B cell (primary cell): ENCODE measurements around the gene C2orf74. TPM values are rescaled to one million over a fixed set of nuclear protein-coding genes. Genes with fewer than 3 reads are reported as not detected.
"Not testable (repeated sequence)": the region's sequence is repeated elsewhere in the genome, so short reads cannot be mapped to it uniquely, and the experiment has no call there.

Source experiments
- ATAC-seq: fragments of 200-7000 bp; cut with Tn5 transposase; one replicate; pipeline ENCODE4 v1.10.0; 2021; ENCODE audit warnings: low read depth, mild to moderate bottlenecking, moderate number of reproducible peaks, moderate library complexity
- CTCF ChIA-PET: fragments of 350-600 bp; sonication (Branson Sonifier 250); formaldehyde crosslinking; loops from one replicate; lab custom pipeline; 2021; ENCODE audit warnings: antibody characterized with exemption, inconsistent platforms; lab: Charles Lee
- POLR2A ChIA-PET: fragments of 350-600 bp; sonication (Branson Sonifier 250); formaldehyde crosslinking; loops from one replicate; lab custom pipeline; 2021; ENCODE audit warnings: antibody characterized with exemption; lab: Charles Lee
- DNase-seq: peaks from one replicate; pipeline ENCODE4 v3.0.0; 2013
- H2AFZ ChIP-seq: 2 replicates; pipeline ENCODE4 v1.6.1; 2012; ENCODE audit warnings: mild to moderate bottlenecking, low read depth, low read length; ENCODE audit not compliant: insufficient read depth, poor library complexity, severe bottlenecking
- H3K27ac ChIP-seq, 2 donors: 1 replicate in 1 of 2; 2 replicates in 1 of 2; pipeline ENCODE4 v1.5.1; 2012 to 2013; ENCODE audit warnings: low read length in 2 of 2, mild to moderate bottlenecking in 2 of 2, moderate library complexity in 1 of 2
- H3K27me3 ChIP-seq, 4 experiments: fragments of 200-600 bp in 1 of 4; sonication (generic) in 1 of 4; replicated peaks in 1 of 4; 1 replicate in 2 of 4; 2 replicates in 2 of 4; pipeline versions ENCODE4 v1.6.1 to v1.7.0; 2013 to 2016; ENCODE audit warnings: low read length in 3 of 4, mild to moderate bottlenecking in 2 of 4, mixed read lengths in 1 of 4, moderate library complexity in 1 of 4; ENCODE audit not compliant: insufficient read depth in 4 of 4, control insufficient read depth in 3 of 4; ENCODE audit errors: control extremely low read depth in 1 of 4
- H3K36me3 ChIP-seq, 2 experiments: replicated peaks in 1 of 2; 1 replicate in 1 of 2; 2 replicates in 1 of 2; pipeline versions ENCODE4 v1.6.1 to v1.7.1; 2013; ENCODE audit warnings: low read length in 1 of 2; ENCODE audit not compliant: insufficient read depth in 2 of 2, control insufficient read depth in 1 of 2; ENCODE audit errors: control extremely low read depth in 1 of 2, extremely low read depth in 1 of 2
- H3K4me1 ChIP-seq, 2 donors: fragments of 200-600 bp in 1 of 2; sonication (generic) in 1 of 2; 1 replicate in 1 of 2; 2 replicates in 1 of 2; pipeline versions ENCODE4 v1.5.1 to v1.6.1; 2013 to 2017; ENCODE audit warnings: low read length in 2 of 2; ENCODE audit not compliant: control insufficient read depth in 2 of 2, insufficient read depth in 2 of 2
- H3K4me2 ChIP-seq: replicated peaks from 2 replicates; pipeline ENCODE3; 2012; ENCODE audit warnings: mild to moderate bottlenecking, low read depth, low read length; ENCODE audit not compliant: poor library complexity, severe bottlenecking
- H3K4me3 ChIP-seq, 5 experiments: fragments of 200-600 bp in 1 of 5; sonication (generic) in 1 of 5; 1 replicate in 3 of 5; 2 replicates in 2 of 5; pipeline versions ENCODE4 v1.5.1 to v1.7.0; 2011 to 2016; ENCODE audit warnings: low read length in 4 of 5, mild to moderate bottlenecking in 4 of 5, low read depth in 2 of 5, control low read depth in 1 of 5, moderate library complexity in 1 of 5; ENCODE audit not compliant: insufficient read depth in 1 of 5; ENCODE audit errors: control extremely low read depth in 1 of 5, extremely low read depth in 1 of 5
- H3K79me2 ChIP-seq: fragments of 200-600 bp; sonication (generic); one replicate; pipeline ENCODE4 v1.6.0; 2016; ENCODE audit warnings: low read length; ENCODE audit not compliant: control insufficient read depth, insufficient read depth
- H3K9ac ChIP-seq: fragments of 200-600 bp; sonication (generic); 2 replicates; pipeline ENCODE4 v1.6.1; 2017; ENCODE audit warnings: mild to moderate bottlenecking, low read length, moderate library complexity
- H3K9me3 ChIP-seq, 3 donors: one replicate each; pipeline versions ENCODE4 v1.6.1 to v1.7.1; 2013; ENCODE audit warnings: low read length in 2 of 3; ENCODE audit not compliant: control insufficient read depth in 2 of 3, insufficient read depth in 1 of 3; ENCODE audit errors: control extremely low read depth in 1 of 3
- H4K20me1 ChIP-seq: 2 replicates; pipeline ENCODE4 v1.6.0; 2012; ENCODE audit warnings: mild to moderate bottlenecking, low read length; ENCODE audit not compliant: insufficient read depth, control insufficient read depth, poor library complexity, severe bottlenecking
- H3K27ac Mint-ChIP-seq: one replicate; pipeline ENCODE4 v1.8.0; 2021; ENCODE audit warnings: mixed read lengths
- H3K27me3 Mint-ChIP-seq: one replicate; pipeline ENCODE4 v1.8.0; 2021; ENCODE audit warnings: mixed read lengths
- H3K4me1 Mint-ChIP-seq: one replicate; pipeline ENCODE4 v1.8.0; 2021; ENCODE audit warnings: mixed read lengths
- H3K4me3 Mint-ChIP-seq: one replicate; pipeline ENCODE4 v1.8.0; 2021; ENCODE audit warnings: mixed read lengths
- H3K9me3 Mint-ChIP-seq: one replicate; pipeline ENCODE4 v1.8.0; 2022; ENCODE audit warnings: mixed read lengths; ENCODE audit not compliant: insufficient read depth
- EZH2 ChIP-seq: IDR thresholded peaks from 2 replicates; pipeline ENCODE4 v1.6.1; 2012; ENCODE audit warnings: borderline replicate concordance, low read depth, mild to moderate bottlenecking, moderate library complexity, low read length; ENCODE audit not compliant: insufficient read depth, poor library complexity, severe bottlenecking
- WGBS: methylation state at CpG from one replicate; pipeline ENCODE4 v1.1.5; 2013; ENCODE audit warnings: missing lambda C conversion rate; ENCODE audit not compliant: insufficient coverage; 5-methylcytosine and 5-hydroxymethylcytosine counted together
- intact Hi-C: fragments of 100-400 bp; cut with micrococcal nuclease; formaldehyde crosslinking; loops from one replicate; pipeline ENCODE4 v1.10.0; 2022
- polyA plus RNA-seq: library from polyadenylated mRNA; depleted of rRNA; stranded (reverse); fragments of >200 nt; gene quantifications from 2 replicates; pipeline ENCODE4 v1.2.3, GENCODE V29; 2012
- total RNA-seq, 2 donors: library from RNA; stranded (reverse); fragments of 120-200 nt in 1 of 2; gene quantifications; 1 replicate in 1 of 2; 2 replicates in 1 of 2; pipeline versions ENCODE4 v1.2.3 to v1.2.4, GENCODE V29; 2013 to 2022
- TF ChIP-seq, protein P1 (sequence below): fragments of 200-600 bp; IDR thresholded peaks from one replicate; pipeline ENCODE4 v1.8.0; 2022; ENCODE audit warnings: antibody characterized with exemption, mild to moderate bottlenecking

C2orf74 gene
- total and polyA plus RNA-seq, 2 donors (not counting 1 experiment from before 2014, with no cell fraction given), result 11.1 to 16.2 TPM

DNA sequence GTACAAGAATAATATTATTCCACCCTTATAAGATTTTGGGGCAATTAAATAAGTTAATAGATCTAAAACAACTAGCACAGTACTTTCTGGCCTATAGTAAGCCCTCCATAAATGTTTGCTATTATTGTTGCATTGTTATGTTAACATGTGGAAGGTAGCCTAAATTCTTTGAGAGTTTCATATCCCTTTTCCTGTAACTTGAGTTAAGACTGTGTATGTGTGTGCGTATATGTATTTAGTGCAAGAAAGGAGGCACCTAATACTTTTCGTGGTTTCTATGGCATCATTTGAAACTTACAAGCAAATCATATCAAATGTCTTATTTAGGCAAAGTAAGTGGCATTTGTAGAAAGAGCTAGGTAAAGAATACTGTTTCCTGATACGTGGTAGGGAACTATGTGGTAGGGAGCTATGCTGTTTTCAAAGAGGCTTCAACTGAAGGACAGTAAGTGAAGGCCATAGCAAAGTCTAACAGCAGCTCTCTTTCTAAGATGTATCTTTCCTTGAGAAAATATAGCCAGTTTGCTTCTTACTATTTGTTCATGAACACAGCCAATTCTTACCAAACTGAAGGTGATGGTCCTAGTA lies 36.8 kb upstream of the C2orf74 start:
- Mint-ChIP-seq H3K27ac (no peak overlapping the region), H3K9me3 (peaks cover 2% of the 10 kb centered on the region), H3K27me3 (no peaks in the 10 kb centered on the region), H3K4me3 (no peak overlapping the region), H3K4me1 (peaks cover 6% of the 10 kb centered on the region)
- Histone ChIP-seq H3K9me3 (peaks cover 0 to 14% (median 0%) of the 10 kb centered on the region in 3 donors), H3K4me2 (no peak overlapping the region), H2AFZ (no peak overlapping the region), H3K27me3 (no peaks in the 10 kb centered on the region), H3K9ac (no peak overlapping the region), H3K4me3 (no peak overlapping the region), H4K20me1 (no peaks in the 10 kb centered on the region), H3K4me1 (no peaks in the 10 kb centered on the region), H3K27ac (no peak overlapping the region), H3K36me3 (no peaks in the 10 kb centered on the region), H3K79me2 (no peaks in the 10 kb centered on the region)
- intact Hi-C loops, result no loop called here
- ATAC-seq, result peak; percentile 14
- POLR2A ChIA-PET, result no interaction called here
- no CpG with 5 or more reads among the region's 3 CpGs for WGBS
- TF ChIP-seq, protein P1, sequence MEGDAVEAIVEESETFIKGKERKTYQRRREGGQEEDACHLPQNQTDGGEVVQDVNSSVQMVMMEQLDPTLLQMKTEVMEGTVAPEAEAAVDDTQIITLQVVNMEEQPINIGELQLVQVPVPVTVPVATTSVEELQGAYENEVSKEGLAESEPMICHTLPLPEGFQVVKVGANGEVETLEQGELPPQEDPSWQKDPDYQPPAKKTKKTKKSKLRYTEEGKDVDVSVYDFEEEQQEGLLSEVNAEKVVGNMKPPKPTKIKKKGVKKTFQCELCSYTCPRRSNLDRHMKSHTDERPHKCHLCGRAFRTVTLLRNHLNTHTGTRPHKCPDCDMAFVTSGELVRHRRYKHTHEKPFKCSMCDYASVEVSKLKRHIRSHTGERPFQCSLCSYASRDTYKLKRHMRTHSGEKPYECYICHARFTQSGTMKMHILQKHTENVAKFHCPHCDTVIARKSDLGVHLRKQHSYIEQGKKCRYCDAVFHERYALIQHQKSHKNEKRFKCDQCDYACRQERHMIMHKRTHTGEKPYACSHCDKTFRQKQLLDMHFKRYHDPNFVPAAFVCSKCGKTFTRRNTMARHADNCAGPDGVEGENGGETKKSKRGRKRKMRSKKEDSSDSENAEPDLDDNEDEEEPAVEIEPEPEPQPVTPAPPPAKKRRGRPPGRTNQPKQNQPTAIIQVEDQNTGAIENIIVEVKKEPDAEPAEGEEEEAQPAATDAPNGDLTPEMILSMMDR, result no peak
- TF ChIP-seq EZH2, result no peak
- DNase-seq, result peak; percentile 19
- CTCF ChIA-PET, result interaction anchor here (1.1 kb wide), 1 partner anchor 10 kb away, joined by 3 read pairs; no protein-coding TSS in a partner anchor

DNA sequence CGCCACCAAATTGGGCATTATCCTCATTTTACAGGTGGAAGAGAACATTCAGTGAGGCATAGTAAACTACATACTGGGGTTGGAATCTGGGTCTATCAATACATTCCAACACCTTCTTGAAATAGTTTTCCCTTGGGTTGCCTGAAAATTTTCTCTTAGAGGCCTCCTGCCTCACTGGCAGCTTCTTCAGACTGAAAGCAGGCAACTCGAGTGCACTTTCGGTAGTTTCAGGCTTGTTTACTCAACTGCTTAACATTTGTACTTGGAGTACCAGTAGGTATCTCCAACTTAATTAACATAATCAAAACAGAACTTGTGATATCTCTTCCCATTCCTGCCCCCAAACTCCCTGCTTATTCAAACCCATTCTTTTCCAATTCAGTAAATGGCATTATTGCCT lies 36.2 kb upstream of the C2orf74 start:
- Mint-ChIP-seq H3K4me3 (no peak overlapping the region), H3K9me3 (peaks cover 2% of the 10 kb centered on the region), H3K27me3 (no peaks in the 10 kb centered on the region), H3K27ac (no peak overlapping the region), H3K4me1 (peaks cover 6% of the 10 kb centered on the region)
- H3K4me1 ChIP-seq, result no peaks in the 10 kb centered on the region
- no peak overlapping the region for H3K4me3 ChIP-seq
- no peak for ATAC-seq
- peaks cover 0 to 14% (median 0%) of the 10 kb centered on the region in 3 donors for H3K9me3 ChIP-seq
- DNase-seq, result no peak
- POLR2A ChIA-PET, result no interaction called here
- H3K4me2 ChIP-seq, result no peak overlapping the region
- no peak for TF ChIP-seq EZH2
- TF ChIP-seq, protein P1, result no peak
- H2AFZ ChIP-seq, result no peak overlapping the region
- CTCF ChIA-PET, result interaction anchor here (1.1 kb wide), 1 partner anchor 9 kb away, joined by 3 read pairs; no protein-coding TSS in a partner anchor
- H3K27ac ChIP-seq, result no peak overlapping the region
- H3K27me3 ChIP-seq, result no peaks in the 10 kb centered on the region
- intact Hi-C loops, result no loop called here
- WGBS, result 100% methylated on average over 2 of the region's 3 CpGs
- no peaks in the 10 kb centered on the region for H3K79me2 ChIP-seq
- H3K36me3 ChIP-seq, result no peaks in the 10 kb centered on the region
- H3K9ac ChIP-seq, result no peak overlapping the region
- H4K20me1 ChIP-seq, result no peaks in the 10 kb centered on the region

DNA sequence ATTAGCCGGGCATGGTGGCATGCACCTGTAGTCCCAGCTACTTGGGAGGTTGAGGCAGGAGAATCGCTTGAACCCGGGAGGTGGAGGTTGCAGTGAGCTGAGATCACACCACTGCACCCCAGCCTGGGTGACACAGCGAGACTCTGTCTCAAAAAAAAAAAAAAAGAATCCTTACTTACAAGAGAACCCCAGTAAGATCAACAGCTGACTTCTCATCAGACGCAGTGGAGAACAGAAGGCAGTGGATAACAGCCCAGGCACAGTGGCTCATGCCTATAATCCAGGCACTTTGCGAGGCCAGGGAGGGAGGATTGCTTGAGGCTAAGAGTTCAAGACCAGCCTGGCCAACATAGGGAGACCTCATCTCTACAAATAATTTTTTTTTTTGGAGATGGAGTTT lies 33.9 kb upstream of the C2orf74 start:
- intact Hi-C loops, H4K20me1 ChIP-seq, H3K4me1 Mint-ChIP-seq, H3K79me2 ChIP-seq, ATAC-seq, H3K4me2 ChIP-seq, POLR2A ChIA-PET, H2AFZ ChIP-seq, H3K27me3 ChIP-seq, DNase-seq, H3K9ac ChIP-seq, H3K4me3 Mint-ChIP-seq, H3K27ac ChIP-seq, H3K27ac Mint-ChIP-seq, H3K9me3 Mint-ChIP-seq, H3K4me1 ChIP-seq, H3K36me3 ChIP-seq, CTCF ChIA-PET, H3K27me3 Mint-ChIP-seq, H3K4me3 ChIP-seq: not testable (repeated sequence)
- WGBS, result no CpG with 5 or more reads among the region's 6 CpGs
- H3K9me3 ChIP-seq, result peaks cover 0 to 14% (median 0%) of the 10 kb centered on the region in 3 donors
